SK-N-SH (cell line): ENCODE measurements around the gene OPA1. TPM values are rescaled to one million over a fixed set of nuclear protein-coding genes. Genes with fewer than 3 reads are reported as not detected.

ENCODE experiments used
- CTCF ChIA-PET: fragments of 300-600, 350-600 bp; formaldehyde crosslinking; extraction: SDS; loops from one replicate; lab custom pipeline; 2021; lab: Yijun Ruan, JAX
- POLR2A ChIA-PET: fragments of 350-600 bp; sonication (Branson Sonifier 250); formaldehyde crosslinking; extraction: SDS; loops from one replicate; lab custom pipeline; 2020; ENCODE audit warnings: antibody characterized with exemption, inconsistent platforms; lab: Yijun Ruan, JAX
- DNase-seq: peaks from one replicate; pipeline ENCODE4 v3.0.0; 2012
- H2AFZ ChIP-seq: fragments of 200-600 bp; sonication (generic); 2 replicates; pipeline ENCODE4 v1.8.1; 2016; ENCODE audit warnings: antibody characterized with exemption, mild to moderate bottlenecking, low read depth
- H3F3A ChIP-seq: fragments of 200-600 bp; sonication (generic); replicated peaks from 2 replicates; pipeline ENCODE3; 2016; ENCODE audit warnings: antibody characterized with exemption, mild to moderate bottlenecking; ENCODE audit not compliant: insufficient read depth
- H3K27ac ChIP-seq, 2 experiments: fragments of 200-500 bp in 1 of 2; fragments of 200-600 bp in 1 of 2; sonication (Bioruptor generic) in 1 of 2; sonication (generic), shearing (Covaris generic) in 1 of 2; 2 replicates each; pipeline versions ENCODE4 v1.5.1 to v1.6.1; 2014 to 2016; ENCODE audit warnings: low read depth in 2 of 2, inconsistent platforms in 1 of 2, low read length in 1 of 2, mild to moderate bottlenecking in 1 of 2, mixed read lengths in 1 of 2
- H3K27me3 ChIP-seq: fragments of 200-600 bp; sonication (generic), shearing (Covaris generic); 2 replicates; pipeline ENCODE4 v1.6.1; 2016; ENCODE audit warnings: mixed run types; ENCODE audit not compliant: insufficient read depth
- H3K36me3 ChIP-seq, 2 experiments: fragments of 200-500 bp in 1 of 2; fragments of 200-600 bp in 1 of 2; sonication (Bioruptor generic) in 1 of 2; sonication (generic) in 1 of 2; replicated peaks in 1 of 2; 2 replicates each; pipeline versions ENCODE3 to v1.5.1; 2014 to 2016; ENCODE audit warnings: low read length in 1 of 2, mild to moderate bottlenecking in 1 of 2; ENCODE audit not compliant: insufficient read depth in 2 of 2, control insufficient read depth in 1 of 2
- H3K4me1 ChIP-seq, 2 experiments: fragments of 200-500 bp in 1 of 2; fragments of 200-600 bp in 1 of 2; sonication (Bioruptor generic) in 1 of 2; sonication (generic), shearing (Covaris generic) in 1 of 2; 2 replicates each; pipeline versions ENCODE4 v1.5.1 to v1.6.1; 2014 to 2016; ENCODE audit warnings: low read depth in 1 of 2, low read length in 1 of 2, mixed run types in 1 of 2; ENCODE audit not compliant: insufficient read depth in 2 of 2, control insufficient read depth in 1 of 2
- H3K4me2 ChIP-seq: fragments of 200-600 bp; sonication (generic), shearing (Covaris generic); 2 replicates; pipeline ENCODE4 v1.6.1; 2017; ENCODE audit warnings: mixed run types
- H3K4me3 ChIP-seq, 2 experiments: fragments of 200-500 bp in 1 of 2; fragments of 200-600 bp in 1 of 2; sonication (Bioruptor generic) in 1 of 2; sonication (generic), shearing (Covaris generic) in 1 of 2; 2 replicates each; pipeline versions ENCODE4 v1.5.1 to v1.8.1; 2014 to 2016; ENCODE audit warnings: low read depth in 2 of 2, inconsistent platforms in 1 of 2, low read length in 1 of 2, mild to moderate bottlenecking in 1 of 2, mixed read lengths in 1 of 2, moderate library complexity in 1 of 2
- H3K79me2 ChIP-seq: fragments of 200-600 bp; sonication (generic); 2 replicates; pipeline ENCODE4 v1.8.1; 2017; ENCODE audit warnings: mild to moderate bottlenecking; ENCODE audit not compliant: insufficient read depth
- H3K9ac ChIP-seq: fragments of 200-600 bp; sonication (generic); 2 replicates; pipeline ENCODE4 v1.6.1; 2017; ENCODE audit warnings: mixed run types
- H3K9me2 ChIP-seq: fragments of 200-600 bp; sonication (generic); 2 replicates; pipeline ENCODE4 v1.6.1; 2017; ENCODE audit warnings: mixed run types
- H3K9me3 ChIP-seq: fragments of 200-600 bp; sonication (generic); 2 replicates; pipeline ENCODE4 v1.6.1; 2017; ENCODE audit warnings: mixed run types, mild to moderate bottlenecking, moderate library complexity
- H4K20me1 ChIP-seq: fragments of 200-600 bp; sonication (generic); 2 replicates; pipeline ENCODE4 v1.6.1; 2017; ENCODE audit warnings: mild to moderate bottlenecking, mixed run types; ENCODE audit not compliant: insufficient read depth
- CHD2 ChIP-seq: fragments of 150-350 bp; IDR thresholded peaks from 2 replicates; pipeline ENCODE4 v1.6.1; 2018; ENCODE audit warnings: low read length; ENCODE audit not compliant: partially characterized antibody
- EZH2phosphoT487 ChIP-seq: fragments of 200-600 bp; sonication (generic); IDR thresholded peaks from 2 replicates; pipeline ENCODE4 v1.6.1; 2017; ENCODE audit warnings: low read depth, mixed run types, mild to moderate bottlenecking, antibody characterized with exemption, moderate library complexity, borderline replicate concordance
- GABPA ChIP-seq: IDR thresholded peaks from 2 replicates; pipeline ENCODE4 v1.4.0; 2012; ENCODE audit warnings: low read depth, mild to moderate bottlenecking
- GATA2 ChIP-seq: sonication (generic); formaldehyde crosslinking; IDR thresholded peaks from 2 replicates; pipeline ENCODE4 v1.5.0; 2020; ENCODE audit warnings: mild to moderate bottlenecking, missing genetic modification reagents
- JUND ChIP-seq: IDR thresholded peaks from 2 replicates; pipeline ENCODE4 v1.4.0; 2012
- NFIC ChIP-seq: IDR thresholded peaks from 2 replicates; pipeline ENCODE4 v1.4.0; 2012; ENCODE audit warnings: borderline replicate concordance
- RAD21 ChIP-seq: IDR thresholded peaks from 2 replicates; pipeline ENCODE4 v1.6.1; 2012; ENCODE audit warnings: mild to moderate bottlenecking, low read length
- REST ChIP-seq: IDR thresholded peaks from 2 replicates; pipeline ENCODE4 v1.6.1; 2012; ENCODE audit warnings: mild to moderate bottlenecking, low read depth, low read length, moderate library complexity
- RXRA ChIP-seq: IDR thresholded peaks from 2 replicates; pipeline ENCODE4 v1.4.0; 2012; ENCODE audit warnings: low read depth, mild to moderate bottlenecking, borderline replicate concordance
- SIN3A ChIP-seq: IDR thresholded peaks from 2 replicates; pipeline ENCODE4 v1.6.1; 2012; ENCODE audit warnings: low read depth, mild to moderate bottlenecking, low read length, moderate library complexity, borderline replicate concordance
- TAF1 ChIP-seq: IDR thresholded peaks from 2 replicates; pipeline ENCODE4 v1.6.1; 2012; ENCODE audit warnings: low read depth, mild to moderate bottlenecking, low read length, moderate library complexity, borderline replicate concordance
- TCF12 ChIP-seq: IDR thresholded peaks from 2 replicates; pipeline ENCODE4 v1.4.0; 2012
- YY1 ChIP-seq: IDR thresholded peaks from 2 replicates; pipeline ENCODE4 v1.4.0; 2012; ENCODE audit warnings: low read depth, mild to moderate bottlenecking
- WGBS: methylation state at CpG from one replicate; pipeline ENCODE4 v1.1.6; 2017; ENCODE audit warnings: low lambda C conversion rate; 5-methylcytosine and 5-hydroxymethylcytosine counted together
- polyA plus RNA-seq, 3 experiments: library from polyadenylated mRNA; depleted of rRNA; stranded (reverse); fragments of >200 nt; gene quantifications; 2 replicates each; pipeline ENCODE4 v1.2.3, GENCODE V29; 2012
- TF ChIP-seq, protein P1 (sequence below): IDR thresholded peaks from 2 replicates; pipeline ENCODE4; 2012
- TF ChIP-seq, protein P2 (sequence below): IDR thresholded peaks from 2 replicates; pipeline ENCODE4 v1.4.0; 2012; ENCODE audit warnings: low read depth, borderline replicate concordance
- TF ChIP-seq, protein P3 (sequence below): IDR thresholded peaks from 2 replicates; pipeline ENCODE4 v1.4.0; 2012; ENCODE audit warnings: low read depth
- TF ChIP-seq, protein P4 (sequence below): fragments of 150-350 bp; IDR thresholded peaks from 2 replicates; pipeline ENCODE4 v1.6.1; 2017; ENCODE audit warnings: antibody characterized with exemption, low read length, low read depth, borderline replicate concordance

OPA1 gene
- polyA plus RNA-seq, 1 of the 3 experiments (the other 2 are of a cell fraction), result 11.4 TPM

- Histone ChIP-seq H3K27ac (no peak overlapping the region), H2AFZ (no peak overlapping the region), H4K20me1 (no peaks in the 10 kb centered on the region), H3K27me3 (no peaks in the 10 kb centered on the region), H3K4me2 (no peak overlapping the region), H3K4me1 (no peaks in the 10 kb centered on the region), H3K9me2 (no peaks in the 10 kb centered on the region), H3K36me3 (peaks cover 68 to 86% of the 10 kb centered on the region in 2 experiments), H3K79me2 (no peaks in the 10 kb centered on the region), H3K9me3 (no peaks in the 10 kb centered on the region), H3K9ac (no peak overlapping the region), H3K4me3 (no peak overlapping the region), H3F3A (peaks cover 13% of the 10 kb centered on the region)
- DNase-seq, result no peak
- 96% methylated on average over 4 of the region's 4 CpGs for WGBS
- POLR2A ChIA-PET, result interaction anchor here (0.6 kb wide), 1 partner anchor 546 kb away, joined by 3 read pairs; no protein-coding TSS in a partner anchor
- TF ChIP-seq RAD21, result no peak
- TF ChIP-seq GABPA, result no peak
- TF ChIP-seq, protein P1, sequence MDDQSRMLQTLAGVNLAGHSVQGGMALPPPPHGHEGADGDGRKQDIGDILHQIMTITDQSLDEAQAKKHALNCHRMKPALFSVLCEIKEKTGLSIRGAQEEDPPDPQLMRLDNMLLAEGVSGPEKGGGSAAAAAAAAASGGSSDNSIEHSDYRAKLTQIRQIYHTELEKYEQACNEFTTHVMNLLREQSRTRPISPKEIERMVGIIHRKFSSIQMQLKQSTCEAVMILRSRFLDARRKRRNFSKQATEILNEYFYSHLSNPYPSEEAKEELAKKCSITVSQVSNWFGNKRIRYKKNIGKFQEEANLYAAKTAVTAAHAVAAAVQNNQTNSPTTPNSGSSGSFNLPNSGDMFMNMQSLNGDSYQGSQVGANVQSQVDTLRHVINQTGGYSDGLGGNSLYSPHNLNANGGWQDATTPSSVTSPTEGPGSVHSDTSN, result no peak
- no peak for TF ChIP-seq TAF1
- no peak for TF ChIP-seq GATA2 (CRISPR knock-in tag)
- TF ChIP-seq, protein P2, sequence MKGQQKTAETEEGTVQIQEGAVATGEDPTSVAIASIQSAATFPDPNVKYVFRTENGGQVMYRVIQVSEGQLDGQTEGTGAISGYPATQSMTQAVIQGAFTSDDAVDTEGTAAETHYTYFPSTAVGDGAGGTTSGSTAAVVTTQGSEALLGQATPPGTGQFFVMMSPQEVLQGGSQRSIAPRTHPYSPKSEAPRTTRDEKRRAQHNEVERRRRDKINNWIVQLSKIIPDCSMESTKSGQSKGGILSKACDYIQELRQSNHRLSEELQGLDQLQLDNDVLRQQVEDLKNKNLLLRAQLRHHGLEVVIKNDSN, result no peak
- TF ChIP-seq NFIC, result no peak
- TF ChIP-seq YY1, result no peak
- TF ChIP-seq, protein P3, sequence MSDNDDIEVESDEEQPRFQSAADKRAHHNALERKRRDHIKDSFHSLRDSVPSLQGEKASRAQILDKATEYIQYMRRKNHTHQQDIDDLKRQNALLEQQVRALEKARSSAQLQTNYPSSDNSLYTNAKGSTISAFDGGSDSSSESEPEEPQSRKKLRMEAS, result no peak
- no peak for TF ChIP-seq REST
- TF ChIP-seq JUND, result no peak
- no peak for TF ChIP-seq RXRA
- TF ChIP-seq, protein P4, sequence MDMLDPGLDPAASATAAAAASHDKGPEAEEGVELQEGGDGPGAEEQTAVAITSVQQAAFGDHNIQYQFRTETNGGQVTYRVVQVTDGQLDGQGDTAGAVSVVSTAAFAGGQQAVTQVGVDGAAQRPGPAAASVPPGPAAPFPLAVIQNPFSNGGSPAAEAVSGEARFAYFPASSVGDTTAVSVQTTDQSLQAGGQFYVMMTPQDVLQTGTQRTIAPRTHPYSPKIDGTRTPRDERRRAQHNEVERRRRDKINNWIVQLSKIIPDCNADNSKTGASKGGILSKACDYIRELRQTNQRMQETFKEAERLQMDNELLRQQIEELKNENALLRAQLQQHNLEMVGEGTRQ, result no peak
- TF ChIP-seq EZH2phosphoT487, result no peak
- TF ChIP-seq CHD2, result no peak
- TF ChIP-seq SIN3A, result no peak
- TF ChIP-seq TCF12, result no peak
- CTCF ChIA-PET, result interaction anchor here (0.7 to 1.6 kb wide), 5 partner anchors 11 to 655 kb away, joined by 3 to 4 read pairs (median 3); no protein-coding TSS in a partner anchor
Observed at GRCh38 chr3:193660698-193661411, 67.8 kb downstream of the OPA1 start.
